HepG2 (cell line): ENCODE measurements around the gene AKAP12. TPM values are rescaled to one million over a fixed set of nuclear protein-coding genes. Genes with fewer than 3 reads are reported as not detected.
A peak's percentile ranks its signal among the peaks of the same experiment; 100 is the strongest.

ENCODE experiments used
- FOXA3 ChIP-seq: IDR thresholded peaks from 2 replicates; pipeline ENCODE4 v1.6.1; 2016; ENCODE audit warnings: missing genetic modification reagents, missing compliant biosample characterization
- KDM6A ChIP-seq: IDR thresholded peaks from 2 replicates; pipeline ENCODE4 v1.6.1; 2016; ENCODE audit warnings: low read depth
- MED1 ChIP-seq: sonication (generic); formaldehyde crosslinking; IDR thresholded peaks from 2 replicates; pipeline ENCODE4 v1.4.0; 2020; ENCODE audit warnings: missing genetic modification reagents
- MXD4 ChIP-seq: IDR thresholded peaks from 2 replicates; pipeline ENCODE4 v1.6.1; 2016; ENCODE audit warnings: mild to moderate bottlenecking, missing biosample characterization, missing genetic modification reagents
- PITX1 ChIP-seq: sonication (generic); formaldehyde crosslinking; IDR thresholded peaks from 2 replicates; pipeline ENCODE4 v1.5.1; 2020; ENCODE audit warnings: mild to moderate bottlenecking, missing genetic modification reagents
- RELA ChIP-seq: sonication (generic); formaldehyde crosslinking; IDR thresholded peaks from 2 replicates; pipeline ENCODE4 v1.4.0; 2020; ENCODE audit warnings: missing genetic modification reagents
- TMF1 ChIP-seq: sonication (generic); formaldehyde crosslinking; IDR thresholded peaks from 2 replicates; pipeline ENCODE4 v1.8.1; 2022; ENCODE audit warnings: low read depth, missing genetic modification reagents
- ZBTB21 ChIP-seq: sonication (generic); formaldehyde crosslinking; IDR thresholded peaks from 2 replicates; pipeline ENCODE4 v1.4.0; 2020; ENCODE audit warnings: missing genetic modification reagents
- ZNF569 ChIP-seq: sonication (generic); formaldehyde crosslinking; IDR thresholded peaks from 2 replicates; pipeline ENCODE4 v1.5.0; 2020; ENCODE audit warnings: mild to moderate bottlenecking, missing genetic modification reagents, moderate library complexity, borderline replicate concordance
- ZNF788 ChIP-seq: sonication (generic); formaldehyde crosslinking; IDR thresholded peaks from 2 replicates; pipeline ENCODE4 v1.5.0; 2020; ENCODE audit warnings: mild to moderate bottlenecking, missing genetic modification reagents, borderline replicate concordance
- polyA plus RNA-seq, 8 experiments: library from polyadenylated mRNA; depleted of rRNA in 3 of 8; stranded (reverse) in 7 of 8; unstranded in 1 of 8; fragments of >200 nt; fragmentation: Illumina TruSeq in 4 of 8; extraction: Trizol in 4 of 8; gene quantifications; 2 replicates each; pipeline versions ENCODE4 v1.2.1 to v1.2.3, GENCODE V29; 2011 to 2016; ENCODE audit warnings: low read depth in 4 of 8, missing spikeins in 1 of 8, mixed read lengths in 1 of 8; ENCODE audit not compliant: insufficient read depth in 1 of 8
- total RNA-seq, 5 experiments: library from RNA; depleted of rRNA; stranded (reverse); fragments of >200 nt; fragmentation: Illumina TruSeq; extraction: Trizol; gene quantifications; 2 replicates each; pipeline ENCODE4 v1.2.3, GENCODE V29; 2016; ENCODE audit warnings: low read depth in 1 of 5
- TF ChIP-seq, protein P1 (sequence below), 2 experiments: fragments of 450-650 bp in 1 of 2; sonication (generic) in 1 of 2; formaldehyde crosslinking in 1 of 2; IDR thresholded peaks; 2 replicates each; pipeline versions ENCODE4 v1.6.1 to v1.8.0; 2016 to 2022; ENCODE audit warnings: antibody characterized with exemption in 1 of 2, mild to moderate bottlenecking in 1 of 2, missing genetic modification reagents in 1 of 2
- TF ChIP-seq, protein P2 (sequence below): sonication (generic); formaldehyde crosslinking; IDR thresholded peaks from 2 replicates; pipeline ENCODE4 v1.5.0; 2020; ENCODE audit warnings: missing genetic modification reagents
- TF ChIP-seq, protein P3 (sequence below): conservative IDR thresholded peaks from 2 replicates; pipeline ENCODE4 v1.6.1; 2018; ENCODE audit warnings: missing genetic modification reagents
- TF ChIP-seq, protein P4 (sequence below): sonication (generic); formaldehyde crosslinking; IDR thresholded peaks from 2 replicates; pipeline ENCODE4 v1.9.0; 2022; ENCODE audit warnings: low read depth, missing genetic modification reagents

Gene AKAP12
- total and polyA plus RNA-seq, 2 of the 13 experiments (the other 11 are each of a cell fraction or from before 2014, with no cell fraction given) = 10.6 to 19.0 TPM

DNA sequence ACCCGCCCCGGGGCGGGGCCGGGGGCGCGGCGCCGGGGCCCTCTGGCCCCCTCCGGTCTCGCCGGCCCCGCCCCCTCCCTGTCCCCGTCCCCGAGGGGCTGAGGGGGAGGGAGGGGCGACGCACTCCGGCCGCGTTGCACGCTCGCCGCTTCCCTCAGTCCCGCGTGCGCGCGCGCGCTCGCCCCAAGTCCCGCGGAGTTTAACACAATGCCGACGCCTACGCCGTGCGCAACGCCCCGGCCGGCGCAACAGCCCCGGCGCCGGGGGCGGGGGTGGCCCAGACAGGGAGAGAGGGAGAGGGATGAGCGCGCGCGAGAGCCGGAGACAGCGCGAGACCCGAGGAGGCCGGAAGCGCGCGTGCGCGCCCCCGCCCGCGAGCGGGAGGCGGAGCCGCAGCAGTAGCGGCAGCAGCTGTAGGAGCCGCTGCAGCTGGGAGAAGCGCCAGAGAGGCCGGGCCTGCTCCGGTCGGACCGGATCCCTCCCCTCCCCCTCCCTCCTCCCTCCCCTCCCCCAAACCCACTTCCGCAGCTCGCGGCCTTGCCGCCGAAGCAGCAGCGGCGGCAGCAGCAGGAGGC, 150.6 kb downstream of the AKAP12 start (continued):
- TF ChIP-seq ZNF569 (no peak), RELA (peak; percentile 82; the same call in 1 of the 2 replicates), MED1 (peak; percentile 70), TMF1 (CRISPR knock-in tag) (no peak), PITX1 (CRISPR knock-in tag) (peak; percentile 9; the same call in 1 of the 2 replicates), ZNF788 (CRISPR knock-in tag) (peak; percentile 86), KDM6A (CRISPR knock-in tag) (0 out of 2 replicates have a peak, but pooled peaks have one; percentile 14), FOXA3 (peak; percentile 56), MXD4 (CRISPR knock-in tag) (peak; percentile 65; the same call in 1 of the 2 replicates), ZBTB21 (CRISPR knock-in tag) (no peak)
- TF ChIP-seq, protein P1, sequence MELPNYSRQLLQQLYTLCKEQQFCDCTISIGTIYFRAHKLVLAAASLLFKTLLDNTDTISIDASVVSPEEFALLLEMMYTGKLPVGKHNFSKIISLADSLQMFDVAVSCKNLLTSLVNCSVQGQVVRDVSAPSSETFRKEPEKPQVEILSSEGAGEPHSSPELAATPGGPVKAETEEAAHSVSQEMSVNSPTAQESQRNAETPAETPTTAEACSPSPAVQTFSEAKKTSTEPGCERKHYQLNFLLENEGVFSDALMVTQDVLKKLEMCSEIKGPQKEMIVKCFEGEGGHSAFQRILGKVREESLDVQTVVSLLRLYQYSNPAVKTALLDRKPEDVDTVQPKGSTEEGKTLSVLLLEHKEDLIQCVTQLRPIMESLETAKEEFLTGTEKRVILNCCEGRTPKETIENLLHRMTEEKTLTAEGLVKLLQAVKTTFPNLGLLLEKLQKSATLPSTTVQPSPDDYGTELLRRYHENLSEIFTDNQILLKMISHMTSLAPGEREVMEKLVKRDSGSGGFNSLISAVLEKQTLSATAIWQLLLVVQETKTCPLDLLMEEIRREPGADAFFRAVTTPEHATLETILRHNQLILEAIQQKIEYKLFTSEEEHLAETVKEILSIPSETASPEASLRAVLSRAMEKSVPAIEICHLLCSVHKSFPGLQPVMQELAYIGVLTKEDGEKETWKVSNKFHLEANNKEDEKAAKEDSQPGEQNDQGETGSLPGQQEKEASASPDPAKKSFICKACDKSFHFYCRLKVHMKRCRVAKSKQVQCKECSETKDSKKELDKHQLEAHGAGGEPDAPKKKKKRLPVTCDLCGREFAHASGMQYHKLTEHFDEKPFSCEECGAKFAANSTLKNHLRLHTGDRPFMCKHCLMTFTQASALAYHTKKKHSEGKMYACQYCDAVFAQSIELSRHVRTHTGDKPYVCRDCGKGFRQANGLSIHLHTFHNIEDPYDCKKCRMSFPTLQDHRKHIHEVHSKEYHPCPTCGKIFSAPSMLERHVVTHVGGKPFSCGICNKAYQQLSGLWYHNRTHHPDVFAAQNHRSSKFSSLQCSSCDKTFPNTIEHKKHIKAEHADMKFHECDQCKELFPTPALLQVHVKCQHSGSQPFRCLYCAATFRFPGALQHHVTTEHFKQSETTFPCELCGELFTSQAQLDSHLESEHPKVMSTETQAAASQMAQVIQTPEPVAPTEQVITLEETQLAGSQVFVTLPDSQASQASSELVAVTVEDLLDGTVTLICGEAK (IDR thresholded peaks at IDR 0.05) = no peak
- TF ChIP-seq, protein P1 (CRISPR knock-in tag; IDR thresholded peaks at IDR 0.05) = peak; percentile 14; the same call in 1 of the 2 replicates
- TF ChIP-seq, protein P2, sequence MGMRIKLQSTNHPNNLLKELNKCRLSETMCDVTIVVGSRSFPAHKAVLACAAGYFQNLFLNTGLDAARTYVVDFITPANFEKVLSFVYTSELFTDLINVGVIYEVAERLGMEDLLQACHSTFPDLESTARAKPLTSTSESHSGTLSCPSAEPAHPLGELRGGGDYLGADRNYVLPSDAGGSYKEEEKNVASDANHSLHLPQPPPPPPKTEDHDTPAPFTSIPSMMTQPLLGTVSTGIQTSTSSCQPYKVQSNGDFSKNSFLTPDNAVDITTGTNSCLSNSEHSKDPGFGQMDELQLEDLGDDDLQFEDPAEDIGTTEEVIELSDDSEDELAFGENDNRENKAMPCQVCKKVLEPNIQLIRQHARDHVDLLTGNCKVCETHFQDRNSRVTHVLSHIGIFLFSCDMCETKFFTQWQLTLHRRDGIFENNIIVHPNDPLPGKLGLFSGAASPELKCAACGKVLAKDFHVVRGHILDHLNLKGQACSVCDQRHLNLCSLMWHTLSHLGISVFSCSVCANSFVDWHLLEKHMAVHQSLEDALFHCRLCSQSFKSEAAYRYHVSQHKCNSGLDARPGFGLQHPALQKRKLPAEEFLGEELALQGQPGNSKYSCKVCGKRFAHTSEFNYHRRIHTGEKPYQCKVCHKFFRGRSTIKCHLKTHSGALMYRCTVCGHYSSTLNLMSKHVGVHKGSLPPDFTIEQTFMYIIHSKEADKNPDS (CRISPR knock-in tag) = no peak
- TF ChIP-seq, protein P3, sequence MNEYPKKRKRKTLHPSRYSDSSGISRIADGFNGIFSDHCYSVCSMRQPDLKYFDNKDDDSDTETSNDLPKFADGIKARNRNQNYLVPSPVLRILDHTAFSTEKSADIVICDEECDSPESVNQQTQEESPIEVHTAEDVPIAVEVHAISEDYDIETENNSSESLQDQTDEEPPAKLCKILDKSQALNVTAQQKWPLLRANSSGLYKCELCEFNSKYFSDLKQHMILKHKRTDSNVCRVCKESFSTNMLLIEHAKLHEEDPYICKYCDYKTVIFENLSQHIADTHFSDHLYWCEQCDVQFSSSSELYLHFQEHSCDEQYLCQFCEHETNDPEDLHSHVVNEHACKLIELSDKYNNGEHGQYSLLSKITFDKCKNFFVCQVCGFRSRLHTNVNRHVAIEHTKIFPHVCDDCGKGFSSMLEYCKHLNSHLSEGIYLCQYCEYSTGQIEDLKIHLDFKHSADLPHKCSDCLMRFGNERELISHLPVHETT (CRISPR knock-in tag) = peak; percentile 100
- TF ChIP-seq, protein P4, sequence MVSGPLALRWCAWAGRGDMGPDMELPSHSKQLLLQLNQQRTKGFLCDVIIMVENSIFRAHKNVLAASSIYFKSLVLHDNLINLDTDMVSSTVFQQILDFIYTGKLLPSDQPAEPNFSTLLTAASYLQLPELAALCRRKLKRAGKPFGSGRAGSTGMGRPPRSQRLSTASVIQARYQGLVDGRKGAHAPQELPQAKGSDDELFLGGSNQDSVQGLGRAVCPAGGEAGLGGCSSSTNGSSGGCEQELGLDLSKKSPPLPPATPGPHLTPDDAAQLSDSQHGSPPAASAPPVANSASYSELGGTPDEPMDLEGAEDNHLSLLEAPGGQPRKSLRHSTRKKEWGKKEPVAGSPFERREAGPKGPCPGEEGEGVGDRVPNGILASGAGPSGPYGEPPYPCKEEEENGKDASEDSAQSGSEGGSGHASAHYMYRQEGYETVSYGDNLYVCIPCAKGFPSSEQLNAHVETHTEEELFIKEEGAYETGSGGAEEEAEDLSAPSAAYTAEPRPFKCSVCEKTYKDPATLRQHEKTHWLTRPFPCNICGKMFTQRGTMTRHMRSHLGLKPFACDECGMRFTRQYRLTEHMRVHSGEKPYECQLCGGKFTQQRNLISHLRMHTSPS = no peak
